A549 (cell line): ENCODE data around the gene CAMK1. TPM values are rescaled to one million over a fixed set of nuclear protein-coding genes. Genes with fewer than 3 reads are reported as not detected.

Experiments used
- ATAC-seq, 2 experiments: fragments of 200-7000 bp in 1 of 2; fragments of >200 bp in 1 of 2; cut with Nextera tagmentation in 1 of 2; cut with Tn5 transposase in 1 of 2; 3 replicates each; pipeline versions ENCODE4 v1.8.0 to v1.9.1; 2018 to 2020; ENCODE audit warnings: mild to moderate bottlenecking in 1 of 2, moderate library complexity in 1 of 2
- CTCF ChIA-PET: fragments of 300-600 bp; sonication (Branson Sonifier 250); formaldehyde crosslinking; extraction: SDS; loops from one replicate; lab custom pipeline; 2021; ENCODE audit warnings: antibody characterized with exemption, inconsistent platforms; lab: Yijun Ruan, JAX
- POLR2A ChIA-PET: fragments of 350-600 bp; formaldehyde crosslinking; extraction: SDS; loops from one replicate; lab custom pipeline; 2021; ENCODE audit warnings: antibody characterized with exemption, inconsistent platforms; lab: Yijun Ruan, JAX
- DNase-seq, 2 experiments: peaks; one replicate each; pipeline versions ENCODE4 v3.0.0 to v3.0.0-alpha.2; 2011 to 2016; ENCODE audit warnings: low read depth in 1 of 2, low spot score in 1 of 2
- FAIRE-seq: peaks from 2 replicates; lab custom pipeline; 2011; peaks lifted over from hg19 to GRCh38; lab: Jason Lieb, UNC
- H3K27ac ChIP-seq, 2 experiments: fragments of >200 bp; sonication (Bioruptor Twin); formaldehyde crosslinking; 3 replicates each; pipeline ENCODE4 v1.5.1; 2016 to 2017
- H3K4me1 ChIP-seq: fragments of >200 bp; sonication (Bioruptor Twin); formaldehyde crosslinking; 3 replicates; pipeline ENCODE4 v1.6.1; 2016
- H3K4me2 ChIP-seq: fragments of >200 bp; sonication (Bioruptor Twin); formaldehyde crosslinking; 3 replicates; pipeline ENCODE4 v1.6.1; 2016
- H3K4me3 ChIP-seq: fragments of >200 bp; sonication (Bioruptor Twin); formaldehyde crosslinking; 3 replicates; pipeline ENCODE4 v1.5.1; 2016
- H3K9me3 ChIP-seq: fragments of >200 bp; sonication (Bioruptor Twin); formaldehyde crosslinking; 3 replicates; pipeline ENCODE4 v1.6.1; 2016
- CEBPB ChIP-seq, 2 experiments: fragments of >200 bp in 1 of 2; sonication (Bioruptor Twin) in 1 of 2; formaldehyde crosslinking in 1 of 2; IDR thresholded peaks; 2 replicates each; pipeline ENCODE4 v1.6.1; 2012 to 2016
- CTCF ChIP-seq: fragments of >200 bp; sonication (Bioruptor Twin); formaldehyde crosslinking; IDR thresholded peaks from 3 replicates; pipeline ENCODE4 v1.5.1; 2016
- EHF ChIP-seq: fragments of 250-450 bp; sonication (Bioruptor Pico); IDR thresholded peaks from 2 replicates; pipeline ENCODE4 v1.5.0; 2020; ENCODE audit warnings: mild to moderate bottlenecking
- ELK1 ChIP-seq: fragments of 150-350 bp; IDR thresholded peaks from 2 replicates; pipeline ENCODE4 v1.6.1; 2014; ENCODE audit warnings: low read depth, mild to moderate bottlenecking, low read length
- FOSB ChIP-seq: fragments of 250-450 bp; sonication (Bioruptor Pico); IDR thresholded peaks from 2 replicates; pipeline ENCODE4 v1.5.0; 2020; ENCODE audit warnings: mild to moderate bottlenecking, moderate library complexity
- FOSL2 ChIP-seq, 2 experiments: fragments of 450-650 bp in 1 of 2; fragments of >200 bp in 1 of 2; sonication (Bioruptor Twin) in 1 of 2; formaldehyde crosslinking; IDR thresholded peaks; 2 replicates each; pipeline versions ENCODE4 v1.5.0 to v1.6.1; 2016 to 2020; ENCODE audit warnings: mild to moderate bottlenecking in 1 of 2, moderate library complexity in 1 of 2
- HOXA7 ChIP-seq: fragments of 250-450 bp; sonication (Bioruptor Pico); IDR thresholded peaks from 2 replicates; pipeline ENCODE4 v1.5.0; 2020; ENCODE audit warnings: mild to moderate bottlenecking, moderate library complexity
- NR3C1 ChIP-seq: fragments of >200 bp; sonication (Bioruptor Twin); formaldehyde crosslinking; IDR thresholded peaks from 3 replicates; pipeline ENCODE4 v1.6.1; 2017
- REST ChIP-seq: fragments of 200-600 bp; sonication (generic); IDR thresholded peaks from 2 replicates; pipeline ENCODE4 v1.6.1; 2016; ENCODE audit warnings: antibody characterized with exemption, mild to moderate bottlenecking, moderate library complexity
- RNF2 ChIP-seq: fragments of 200-600 bp; sonication (generic); IDR thresholded peaks from 2 replicates; pipeline ENCODE4 v1.6.1; 2016; ENCODE audit warnings: low read depth, mild to moderate bottlenecking, antibody characterized with exemption, moderate library complexity, borderline replicate concordance
- SREBF2 ChIP-seq: fragments of 450-650 bp; IDR thresholded peaks from 2 replicates; pipeline ENCODE4 v1.6.1; 2014; ENCODE audit warnings: mild to moderate bottlenecking, moderate library complexity
- USF2 ChIP-seq: fragments of 450-650 bp; IDR thresholded peaks from 2 replicates; pipeline ENCODE4 v1.6.1; 2014; ENCODE audit warnings: antibody characterized with exemption
- ZC3H11A ChIP-seq: fragments of 450-650 bp; IDR thresholded peaks from 2 replicates; pipeline ENCODE4 v1.6.1; 2014; ENCODE audit warnings: antibody characterized with exemption, mild to moderate bottlenecking
- whole genome bisulfite sequencing: methylation state at CpG from one replicate; pipeline ENCODE4 v1.1.6; 2017; ENCODE audit errors: missing lambda C conversion rate; 5-methylcytosine and 5-hydroxymethylcytosine counted together
- polyA plus RNA-seq, 4 experiments: library from polyadenylated mRNA; depleted of rRNA in 3 of 4; stranded (reverse); fragments of >200 nt; fragmentation: RNase III in 1 of 4; extraction: RNeasy Plus Mini Kit Qiagen cat#74134 plus additional on column Dnase treatment in 1 of 4; gene quantifications; 2 replicates in 3 of 4; 3 replicates in 1 of 4; pipeline ENCODE4 v1.2.3, GENCODE V29; 2011 to 2017

The CAMK1 gene
- polyA plus RNA-seq, 2 of the 4 experiments (the other 2 are of a cell fraction), result 13.5 to 15.6 TPM

- no peaks in the 10 kb centered on the region for H3K9me3 ChIP-seq
- CTCF ChIA-PET, result interaction anchor here (0.6 to 2.2 kb wide), 6 partner anchors 8 to 181 kb away, joined by 3 to 6 read pairs (median 3); no protein-coding TSS in a partner anchor
- TF ChIP-seq FOSL2 (IDR thresholded peaks at IDR 0.05) (no peak), FOSL2 (CRISPR knock-in tag; IDR thresholded peaks at IDR 0.05) (no peak), USF2 (peak; percentile 89)
- 0 out of 6 replicates have a peak, but pooled peaks of 1 of the 2 experiments have one; percentile 7 for ATAC-seq
- H3K27ac ChIP-seq, result no peak overlapping the region
- POLR2A ChIA-PET, result interaction anchor here (1.2 kb wide), 1 partner anchor 16 kb away, joined by 5 read pairs; the partner anchor contains the start of gene OGG1
- no peak overlapping the region for H3K4me2 ChIP-seq
- H3K4me1 ChIP-seq, result peaks cover 26% of the 10 kb centered on the region
- DNase-seq, result no peak
- no peak for FAIRE-seq
- WGBS, result 90% methylated on average over 4 of the region's 4 CpGs
- H3K4me3 ChIP-seq, result no peak overlapping the region
Measured at GRCh38 chr3:9765865-9766264, 3.9 kb downstream of the CAMK1 start.

GRCh38 chr3:9762871-9763270, 6.9 kb downstream of the CAMK1 start:
- WGBS, result 96% methylated on average over 8 of the region's 8 CpGs
- DNase-seq (no peak), FAIRE-seq (no peak), ATAC-seq (no peak)
- TF ChIP-seq RNF2, result no peak
- H3K4me3 ChIP-seq, result no peak overlapping the region
- peaks cover 3% of the 10 kb centered on the region; the same call in 2 of the 3 replicates for H3K4me1 ChIP-seq
- no peak overlapping the region for H3K4me2 ChIP-seq
- H3K27ac ChIP-seq, result no peak overlapping the region
- POLR2A ChIA-PET, result interaction anchor here (0.8 kb wide), 1 partner anchor 14 kb away, joined by 3 read pairs; no protein-coding TSS in a partner anchor
- H3K9me3 ChIP-seq, result no peaks in the 10 kb centered on the region
- CTCF ChIA-PET, result interaction anchor here (0.9 to 1.9 kb wide), 4 partner anchors 30 to 184 kb away, joined by 3 to 6 read pairs (median 4); no protein-coding TSS in a partner anchor

- H3K4me2 ChIP-seq, result no peak overlapping the region
- 93% methylated on average over 5 of the region's 5 CpGs for WGBS
- no peaks in the 10 kb centered on the region for H3K4me1 ChIP-seq
- H3K27ac ChIP-seq, result no peak overlapping the region
- no peak for TF ChIP-seq SREBF2
- no peak for TF ChIP-seq HOXA7 (CRISPR knock-in tag)
- no peak for TF ChIP-seq FOSL2 (IDR thresholded peaks at IDR 0.05)
- TF ChIP-seq FOSL2 (CRISPR knock-in tag; IDR thresholded peaks at IDR 0.05), result no peak
- no peak for TF ChIP-seq CTCF
- TF ChIP-seq ELK1, result no peak
- no peak for TF ChIP-seq CEBPB (IDR thresholded peaks at IDR 0.05)
- no peak for TF ChIP-seq REST
- no peak for TF ChIP-seq FOSB (CRISPR knock-in tag)
- TF ChIP-seq EHF, result no peak
- TF ChIP-seq NR3C1, result no peak
- TF ChIP-seq ZC3H11A, result no peak
- H3K9me3 ChIP-seq, result no peaks in the 10 kb centered on the region
- POLR2A ChIA-PET, result no interaction called here
- ATAC-seq, result no peak
- no peak for FAIRE-seq
- DNase-seq, result no peak
- H3K4me3 ChIP-seq, result no peak overlapping the region
- CTCF ChIA-PET, result interaction anchor here (1.3 to 1.5 kb wide), 2 partner anchors 29 to 185 kb away, joined by 3 to 4 read pairs; no protein-coding TSS in a partner anchor
Measured at GRCh38 chr3:9761919-9762318, 7.8 kb downstream of the CAMK1 start.
